Measurements from ENCODE around the gene OSBPL6. TPM values are rescaled to one million over a fixed set of nuclear protein-coding genes. Genes with fewer than 3 reads are reported as not detected.

OSBPL6 gene
- total and polyA plus RNA-seq, 9 of the 15 experiments (the other 6 are each of a cell fraction or from before 2014, with no cell fraction given): 3.4 to 12.7 (median 9.3) TPM

- TF ChIP-seq TEAD1 (CRISPR knock-in tag; IDR thresholded peaks at IDR 0.05) (no peak), RBM34 (IDR thresholded peaks at IDR 0.05; ENCODE audit: borderline replicate concordance, insufficient read depth, low read length) (no peak), ATF2 (CRISPR knock-in tag; IDR thresholded peaks at IDR 0.05) (no peak), ADNP (tag; IDR thresholded peaks at IDR 0.05) (peak; percentile 41; the same call in 1 of the 2 replicates), PRMT5 (CRISPR knock-in tag; IDR thresholded peaks at IDR 0.05) (no peak), NR2C2 (CRISPR knock-in tag; IDR thresholded peaks at IDR 0.05) (no peak), NR2C2 (tag; IDR thresholded peaks at IDR 0.05) (0 out of 2 replicates have a peak, but pooled peaks have one; percentile 17), ESRRA (IDR thresholded peaks at IDR 0.05; ENCODE audit: borderline replicate concordance, low read depth) (peak; percentile 68; the same call in 1 of the 2 replicates), TOE1 (IDR thresholded peaks at IDR 0.05; ENCODE audit: borderline replicate concordance) (no peak), TOE1 (CRISPR knock-in tag; IDR thresholded peaks at IDR 0.05; ENCODE audit: borderline replicate concordance, low read depth) (no peak), DPF2 (IDR thresholded peaks at IDR 0.05) (peak; percentile 54; the same call in 1 of the 2 replicates), NFE2L1 (tag; IDR thresholded peaks at IDR 0.05; ENCODE audit: borderline replicate concordance, low read depth) (no peak), EP300 (IDR thresholded peaks at IDR 0.05; ENCODE audit: low read length) (peak; percentile 16; the same call in 1 of the 2 replicates), NCOA6 (IDR thresholded peaks at IDR 0.05) (no peak), CREM (IDR thresholded peaks at IDR 0.05; ENCODE audit: low read depth) (0 out of 2 replicates have a peak, but pooled peaks have one; percentile 48), MTA3 (IDR thresholded peaks at IDR 0.05; ENCODE audit: borderline replicate concordance) (no peak), E2F4 (CRISPR knock-in tag; IDR thresholded peaks at IDR 0.05; ENCODE audit: low read depth) (no peak)
- TF ChIP-seq, protein P1, sequence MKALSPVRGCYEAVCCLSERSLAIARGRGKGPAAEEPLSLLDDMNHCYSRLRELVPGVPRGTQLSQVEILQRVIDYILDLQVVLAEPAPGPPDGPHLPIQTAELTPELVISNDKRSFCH (CRISPR knock-in tag; IDR thresholded peaks at IDR 0.05): no peak
- TF ChIP-seq, protein P1 (tag; IDR thresholded peaks at IDR 0.05): peak; percentile 86; the same call in 1 of the 2 replicates
These were observed 90.4 kb downstream of the OSBPL6 start (continued) for GRCh38 chr2:178284613-178285286.
